ENCODE data around the gene SLC22A2. TPM values are rescaled to one million over a fixed set of nuclear protein-coding genes. Genes with fewer than 3 reads are reported as not detected.
"Not testable (repeated sequence)": the region's sequence is repeated elsewhere in the genome, so short reads cannot be mapped to it uniquely, and the experiment has no call there.

Gene SLC22A2
- total RNA-seq, 1 donor from 2014 or later: not detected

DNA sequence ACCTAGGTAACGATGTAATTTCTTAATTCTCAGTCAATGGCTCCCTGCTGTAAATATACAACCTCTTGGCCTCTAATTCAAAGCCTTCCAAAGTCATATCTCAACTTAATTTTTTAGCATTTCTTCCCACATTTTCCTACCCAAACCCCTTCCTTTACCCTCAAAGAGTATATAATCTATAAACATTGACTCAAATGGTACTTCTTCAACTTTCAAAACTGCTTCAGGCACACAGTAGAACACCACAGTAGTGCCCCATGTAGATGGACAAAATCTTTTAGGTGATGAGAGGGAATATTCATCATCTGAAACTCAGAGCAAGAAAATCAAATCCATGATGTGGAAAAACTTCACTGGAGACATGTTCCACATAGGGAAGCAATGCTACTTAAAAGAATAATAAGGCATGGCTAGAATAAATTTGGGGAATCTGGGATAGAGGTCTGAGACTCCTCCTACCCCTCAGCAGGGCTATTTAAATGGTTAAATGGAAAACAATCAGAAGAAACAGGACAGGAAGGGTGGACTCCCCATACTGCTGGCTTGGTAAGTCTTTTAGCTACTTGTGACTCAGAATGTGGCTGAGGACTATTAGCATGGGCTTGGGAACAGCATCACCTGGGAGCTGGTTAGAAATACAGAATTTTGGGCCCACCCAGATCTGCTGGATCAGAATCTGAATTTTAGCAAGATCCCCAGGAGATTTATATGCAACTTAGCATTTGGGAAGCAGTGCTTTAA, 6.4 kb downstream of the SLC22A2 start:
- DNase-seq (ENCODE audit: low read depth): no peak

DNA sequence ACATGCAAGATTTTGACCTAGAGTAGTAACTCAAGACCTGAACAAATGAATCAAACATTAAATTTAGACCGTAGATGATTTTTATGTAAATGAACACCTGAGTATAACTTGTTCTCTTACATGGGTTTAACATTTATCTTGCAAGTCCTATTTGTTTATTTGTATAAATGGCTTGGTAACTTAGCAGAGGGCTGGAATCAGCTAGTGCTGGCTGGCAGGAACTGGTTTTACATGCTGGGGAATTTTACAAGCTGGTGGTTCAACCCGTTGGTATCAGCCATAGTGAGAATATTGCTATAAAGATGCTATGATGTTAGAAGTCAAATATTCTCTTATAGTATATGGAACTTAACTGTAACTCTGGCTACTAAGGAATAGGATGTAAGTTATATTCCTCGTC, 8.9 kb downstream of the SLC22A2 start:
- no peak for DNase-seq (ENCODE audit: low read depth)

- no peak for DNase-seq (ENCODE audit: low read depth)
Measured at GRCh38 chr6:160248538-160248937, 10.1 kb downstream of the SLC22A2 start.

DNA sequence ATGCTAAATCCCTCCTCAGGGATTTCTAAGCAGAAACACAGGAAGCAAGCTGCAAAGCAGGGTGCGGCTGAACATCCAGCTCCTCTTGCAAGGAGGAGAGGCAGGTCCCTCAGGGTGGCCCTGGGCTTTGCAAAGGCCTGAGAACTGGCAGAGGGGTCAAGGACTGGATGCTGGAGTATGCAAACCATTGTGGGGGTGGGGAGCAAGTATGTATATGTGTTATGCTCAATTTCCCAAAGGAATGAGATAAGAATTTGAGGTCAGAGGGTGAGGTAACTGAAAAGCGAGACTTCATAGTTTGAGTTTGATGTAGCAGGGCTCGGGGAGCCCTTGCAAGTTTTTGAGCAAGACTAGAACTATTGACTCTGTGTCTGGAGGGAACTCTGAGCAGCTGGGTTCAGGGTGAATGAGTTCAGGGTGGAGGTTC, 11.2 kb downstream of the SLC22A2 start:
- DNase-seq (ENCODE audit: low read depth): no peak

DNA sequence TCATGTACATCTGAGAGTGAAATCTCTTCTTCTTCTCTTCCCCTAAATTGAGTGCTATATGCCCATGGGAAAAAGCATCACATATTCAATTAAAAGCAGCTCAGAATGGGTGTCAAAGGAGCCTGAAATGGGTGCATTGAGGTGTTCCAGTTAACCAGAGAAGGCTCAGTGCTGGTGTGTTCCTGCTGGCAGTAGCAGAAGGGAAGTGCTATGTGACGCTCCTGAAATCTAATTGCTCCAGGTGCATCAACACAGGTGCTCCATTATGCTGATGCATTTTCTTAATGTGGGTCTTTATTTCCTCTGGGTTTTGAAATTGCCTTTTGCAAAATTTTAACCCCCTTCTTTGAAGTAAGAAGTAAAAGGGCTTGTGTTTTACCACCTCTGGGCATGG, 17.9 kb downstream of the SLC22A2 start:
- no peak for DNase-seq (ENCODE audit: low read depth)

- no peak for DNase-seq (ENCODE audit: low read depth)
Measured at GRCh38 chr6:160239929-160240690, 18.5 kb downstream of the SLC22A2 start.

DNA sequence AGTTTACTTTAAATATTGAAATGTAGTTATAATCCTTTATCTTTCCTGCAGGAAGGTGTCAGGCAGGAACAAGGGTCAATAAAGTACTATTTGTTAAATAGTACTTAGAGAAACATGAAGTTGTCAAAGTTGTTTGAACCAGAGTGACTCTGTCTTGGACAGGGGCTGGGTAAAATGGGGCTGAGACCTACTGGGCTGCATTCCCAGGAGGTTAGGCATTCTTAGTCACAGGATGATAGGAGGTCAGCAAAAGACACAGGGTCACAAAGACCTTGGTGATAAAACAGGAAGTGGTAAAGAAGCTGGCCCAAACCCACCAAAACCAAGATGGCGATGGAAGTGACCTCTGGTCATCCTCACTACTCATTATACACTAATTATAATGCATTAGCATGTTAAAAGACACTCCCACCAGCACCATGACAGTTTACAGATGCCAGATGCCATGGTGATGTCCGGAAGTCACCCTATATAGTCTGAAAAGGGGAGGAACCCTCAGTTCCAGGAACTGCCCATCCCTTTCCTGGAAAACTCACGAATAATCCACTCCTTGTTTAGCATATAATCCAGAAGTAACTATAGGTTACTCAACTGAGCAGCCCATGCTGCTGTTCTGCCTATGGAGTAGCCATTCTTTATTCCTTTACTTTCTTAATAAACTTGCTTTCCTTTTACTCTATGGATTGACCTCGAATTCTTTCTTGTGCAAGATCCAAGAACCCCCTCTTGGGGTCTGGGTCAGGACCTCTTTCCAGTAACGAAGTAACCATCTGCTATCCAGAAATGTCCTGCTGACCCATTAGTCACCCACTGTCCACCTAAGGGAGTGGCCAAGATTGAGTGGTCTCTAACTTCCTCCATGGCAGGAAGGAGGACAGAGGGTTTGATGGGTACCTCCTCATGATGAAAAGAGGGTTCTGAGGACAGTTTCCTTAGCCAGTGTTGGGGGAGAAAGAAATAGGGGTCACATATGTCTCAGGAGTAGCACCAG, 19.6 kb downstream of the SLC22A2 start:
- DNase-seq (ENCODE audit: low read depth): no peak

DNA sequence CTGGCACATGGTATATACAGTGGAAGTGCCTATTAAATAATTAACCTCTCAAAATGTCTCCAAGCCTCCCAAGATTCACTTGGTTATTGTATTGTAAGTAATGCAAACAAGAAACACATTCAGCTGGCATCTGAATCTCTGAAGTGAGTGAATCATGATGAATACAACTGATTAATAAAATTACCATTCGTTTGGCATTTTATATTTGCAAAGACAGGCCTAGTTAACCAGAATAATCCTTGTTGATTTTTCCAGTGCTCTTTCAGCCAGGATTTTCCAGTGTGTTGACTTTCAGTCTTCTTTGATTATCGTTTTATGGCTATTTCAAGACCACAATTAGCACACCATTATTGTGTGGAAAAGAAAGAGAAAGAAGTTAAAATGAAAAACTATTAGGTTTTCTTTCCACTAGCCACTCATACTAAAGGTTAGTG, 20.3 kb downstream of the SLC22A2 start:
- DNase-seq (ENCODE audit: low read depth): no peak

- not testable (repeated sequence) for DNase-seq (ENCODE audit: low read depth)
Measured at GRCh38 chr6:160237597-160238275, 20.9 kb downstream of the SLC22A2 start.

DNA sequence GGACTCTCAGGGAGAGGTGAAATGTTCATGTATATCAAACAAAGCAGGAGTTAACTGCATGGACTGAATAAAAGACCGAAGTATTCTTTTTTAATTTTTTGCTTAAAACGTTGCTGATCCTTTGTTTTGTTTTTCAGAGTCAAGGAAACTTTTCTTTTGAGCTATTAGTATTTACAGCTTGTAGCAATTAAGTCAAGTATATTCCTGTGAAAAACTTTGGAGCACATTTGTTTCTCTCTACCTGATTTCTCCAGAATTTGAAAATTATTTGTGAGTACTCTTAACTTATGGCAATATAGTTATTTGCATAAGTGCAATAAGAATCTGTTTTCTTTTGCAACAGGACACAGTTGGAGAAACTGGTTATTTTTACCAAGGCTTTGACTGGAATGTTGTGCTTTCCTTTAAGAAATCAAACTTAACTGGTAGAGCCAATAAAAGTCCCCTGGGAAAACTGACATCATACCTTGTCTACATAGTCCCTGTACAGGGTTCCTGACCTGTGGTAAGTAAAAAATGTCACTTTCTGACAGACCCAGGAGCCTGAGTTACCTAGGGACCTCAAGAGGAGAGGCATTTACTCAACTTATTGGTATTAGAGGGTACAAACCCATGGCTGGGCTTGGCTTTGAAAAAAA, 22.3 kb downstream of the SLC22A2 start:
- DNase-seq (ENCODE audit: low read depth): not testable (repeated sequence)

DNA sequence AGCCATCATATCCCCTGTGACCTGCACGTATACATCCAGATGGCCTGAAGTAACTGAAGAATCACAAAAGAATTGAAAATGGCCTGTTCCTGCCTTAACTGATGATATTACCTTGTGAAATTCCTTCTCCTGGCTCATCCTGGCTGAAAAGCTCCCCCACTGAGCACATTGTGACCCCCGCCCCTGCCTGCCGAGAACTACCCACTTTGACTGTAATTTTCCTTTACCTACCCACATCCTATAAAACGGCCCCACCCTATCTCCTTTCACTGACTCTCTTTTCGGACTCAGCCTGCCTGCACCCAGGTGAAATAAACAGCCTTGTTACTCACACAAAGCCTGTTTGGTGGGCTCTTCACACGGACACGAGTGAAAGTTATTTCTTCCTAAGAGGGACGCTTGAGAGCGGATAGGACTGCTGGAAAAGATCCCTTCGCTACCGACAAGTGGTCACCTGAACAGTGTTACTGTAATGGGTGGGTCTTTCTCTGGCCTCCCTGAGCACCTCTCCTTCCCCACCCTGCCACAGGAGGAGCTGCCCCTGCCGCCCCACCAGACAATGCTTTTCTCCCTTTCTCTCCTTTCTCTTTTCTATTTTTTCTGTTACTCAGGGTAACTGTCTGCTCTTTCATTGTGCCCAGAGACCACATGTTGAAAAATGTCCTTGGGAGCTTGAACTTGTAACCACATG, 24.5 kb downstream of the SLC22A2 start:
- not testable (repeated sequence) for DNase-seq (ENCODE audit: low read depth)

GRCh38 chr6:160227769-160228161, 30.9 kb downstream of the SLC22A2 start:
- DNase-seq (ENCODE audit: low read depth): no peak

DNA sequence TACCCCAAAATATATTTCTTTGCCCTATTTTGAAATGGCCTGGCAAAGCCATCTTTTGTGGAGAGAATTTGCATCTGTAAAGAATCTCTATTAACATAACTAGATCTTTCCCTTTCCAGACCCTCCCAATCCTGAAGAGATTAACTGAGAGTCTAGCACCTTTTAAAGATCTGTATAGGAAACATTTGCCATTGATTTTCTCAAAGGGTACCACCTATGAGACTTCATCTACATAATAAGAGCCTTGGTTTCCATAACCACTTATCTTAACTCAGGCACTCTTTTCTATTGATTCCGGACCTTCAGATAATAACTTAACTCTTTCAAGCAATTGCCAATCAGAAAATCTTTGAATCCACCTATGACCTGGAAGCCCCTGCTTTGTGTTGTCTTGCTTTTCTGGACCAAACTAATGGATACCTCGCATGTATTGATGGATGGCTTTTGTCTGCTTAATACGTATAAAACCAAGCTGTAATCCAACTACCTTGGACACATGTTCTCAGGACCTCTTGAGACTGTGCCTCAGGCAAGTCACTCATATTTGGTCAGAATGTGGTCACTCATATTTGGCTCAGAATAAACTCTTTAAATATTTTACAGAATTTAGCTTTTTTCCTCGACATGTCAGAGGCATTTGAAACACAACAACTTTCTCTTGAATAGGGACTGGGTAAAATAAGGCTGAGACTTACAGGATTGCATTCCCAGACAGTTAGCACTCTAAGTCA, 31.4 kb downstream of the SLC22A2 start:
- no peak for DNase-seq (ENCODE audit: low read depth)

DNA sequence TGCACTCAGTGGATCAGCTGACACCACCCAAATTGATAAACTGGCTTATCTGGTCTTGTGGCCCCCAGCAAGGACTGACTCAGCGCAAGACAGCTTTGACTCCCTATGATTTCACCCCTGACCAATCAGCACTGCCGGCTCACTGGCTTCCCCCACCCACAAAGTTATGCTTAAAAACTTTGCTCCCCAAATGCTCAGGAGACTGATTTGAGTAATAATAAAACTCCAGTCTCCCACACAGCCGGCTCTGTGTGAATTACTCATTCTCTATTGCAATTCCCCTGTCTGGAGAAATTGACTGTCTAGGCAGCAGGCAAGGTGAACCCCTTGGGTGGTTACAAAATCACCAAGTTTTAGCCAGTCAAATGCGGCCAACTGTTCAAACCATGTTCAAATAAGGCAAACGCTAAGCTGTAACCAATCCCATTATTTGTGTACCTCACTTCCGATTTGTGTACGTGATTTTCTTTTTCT, 32.5 kb downstream of the SLC22A2 start:
- no peak for DNase-seq (ENCODE audit: low read depth)

DNA sequence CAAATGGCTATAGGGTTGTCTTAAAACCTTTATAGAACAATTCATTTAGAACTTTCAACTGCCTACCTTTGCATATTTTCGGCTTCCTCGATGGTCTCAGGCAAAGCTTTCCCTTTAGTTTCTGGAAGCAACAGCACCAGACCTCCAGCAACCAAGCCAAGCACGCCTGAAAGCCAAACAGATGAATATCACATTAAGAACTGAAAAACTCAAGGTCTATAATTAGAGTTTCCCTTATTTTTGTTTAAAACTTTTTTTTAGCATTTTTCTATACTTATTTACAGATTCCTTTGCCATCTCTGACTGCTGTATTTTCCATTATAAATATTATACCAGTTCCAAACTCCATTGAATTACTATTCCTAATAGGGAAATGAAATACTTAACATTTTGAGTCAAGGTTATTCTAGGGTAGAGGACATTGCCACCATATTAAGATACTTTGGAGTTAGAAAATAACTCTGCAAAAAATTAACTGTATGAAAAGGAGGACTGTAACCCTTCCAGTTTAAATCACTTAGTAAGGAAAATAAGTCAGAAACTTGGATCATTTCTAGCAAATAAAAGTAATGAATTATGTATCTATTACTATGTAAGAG, 33.9 kb downstream of the SLC22A2 start:
- no peak for DNase-seq (ENCODE audit: low read depth)

- DNase-seq (ENCODE audit: low read depth): no peak
Measured at GRCh38 chr6:160222491-160222890, 36.1 kb downstream of the SLC22A2 start.

GRCh38 chr6:160221918-160222317, 36.7 kb downstream of the SLC22A2 start:
- DNase-seq (ENCODE audit: low read depth): no peak

GRCh38 chr6:160221423-160221822, 37.2 kb downstream of the SLC22A2 start:
- peak; percentile 32 for DNase-seq (ENCODE audit: low read depth)

Measured in myocyte (in vitro differentiated cells).